Measurements from ENCODE around the gene PXMP2. TPM values are rescaled to one million over a fixed set of nuclear protein-coding genes. Genes with fewer than 3 reads are reported as not detected.

PXMP2 gene
- total RNA-seq, 1 donor from 2014 or later: 9.0 TPM

DNA sequence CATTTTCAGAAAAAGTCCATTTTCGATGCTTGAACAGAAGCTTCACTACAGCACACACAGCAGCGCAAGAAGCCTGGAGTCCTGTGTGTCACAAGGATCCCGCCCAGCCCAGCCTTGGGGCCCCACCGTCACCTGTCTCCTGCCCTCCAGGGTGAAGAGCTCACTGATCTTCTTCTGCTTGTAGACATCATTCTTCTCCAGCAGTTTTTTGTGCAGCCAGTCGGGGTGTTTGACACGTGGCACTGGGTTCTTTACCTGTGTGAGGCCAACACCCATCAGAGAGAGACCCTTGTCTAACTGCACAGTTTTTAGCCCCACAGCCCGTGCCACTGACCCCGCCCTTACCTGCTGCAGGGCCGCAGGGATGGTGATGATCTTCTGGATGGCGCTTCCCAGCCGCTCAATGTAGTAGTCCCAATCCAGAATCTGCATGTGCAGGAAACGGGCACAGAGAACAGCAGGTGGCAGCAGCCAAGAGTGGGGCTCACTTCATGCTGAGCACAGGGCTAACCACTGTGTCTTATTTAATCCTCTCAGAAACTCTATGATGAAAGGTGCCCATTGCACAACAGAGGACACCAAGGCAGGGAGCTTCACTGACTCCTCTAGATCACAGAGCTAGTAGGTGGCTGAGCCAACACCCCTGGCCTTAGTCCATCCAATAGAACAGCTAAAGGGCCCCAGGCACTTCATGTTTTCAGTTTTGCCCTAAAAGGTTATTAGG, 30.2 kb upstream of the PXMP2 start:
- Mint-ChIP-seq H3K4me1 (ENCODE audit: low read depth, unreplicated experiment) (peaks cover 4% of the 10 kb centered on the region), H3K9me3 (ENCODE audit: unreplicated experiment) (no peaks in the 10 kb centered on the region), H3K4me3 (ENCODE audit: unreplicated experiment) (no peak overlapping the region), H3K27me3 (ENCODE audit: low read depth, unreplicated experiment) (peaks cover 3% of the 10 kb centered on the region), H3K27ac (ENCODE audit: unreplicated experiment) (no peak overlapping the region), H3K36me3 (ENCODE audit: low read depth, unreplicated experiment) (peaks cover 21% of the 10 kb centered on the region)
- DNase-seq (ENCODE audit: low read depth) (no peak), FAIRE-seq (no peak)
- H3K79me2 ChIP-seq (ENCODE audit: insufficient read depth, low read length): no peaks in the 10 kb centered on the region
- H4K20me1 ChIP-seq (ENCODE audit: insufficient read depth, low read length): no peaks in the 10 kb centered on the region
- no peaks in the 10 kb centered on the region for H3K4me1 ChIP-seq (ENCODE audit: insufficient read depth, low read length)
- H3K27me3 ChIP-seq (ENCODE audit: insufficient read depth, low read length): no peaks in the 10 kb centered on the region
- H3K36me3 ChIP-seq (ENCODE audit: insufficient read depth, low read length): peaks cover 19% of the 10 kb centered on the region
- H2AFZ ChIP-seq (ENCODE audit: low read depth, low read length): no peak overlapping the region
- H3K9ac ChIP-seq (ENCODE audit: low read length): no peak overlapping the region
- no peaks in the 10 kb centered on the region for H3K9me3 ChIP-seq (ENCODE audit: insufficient read depth, low read depth, low read length)
- H3K4me2 ChIP-seq (ENCODE audit: low read length): no peak overlapping the region
- TF ChIP-seq, protein P1, sequence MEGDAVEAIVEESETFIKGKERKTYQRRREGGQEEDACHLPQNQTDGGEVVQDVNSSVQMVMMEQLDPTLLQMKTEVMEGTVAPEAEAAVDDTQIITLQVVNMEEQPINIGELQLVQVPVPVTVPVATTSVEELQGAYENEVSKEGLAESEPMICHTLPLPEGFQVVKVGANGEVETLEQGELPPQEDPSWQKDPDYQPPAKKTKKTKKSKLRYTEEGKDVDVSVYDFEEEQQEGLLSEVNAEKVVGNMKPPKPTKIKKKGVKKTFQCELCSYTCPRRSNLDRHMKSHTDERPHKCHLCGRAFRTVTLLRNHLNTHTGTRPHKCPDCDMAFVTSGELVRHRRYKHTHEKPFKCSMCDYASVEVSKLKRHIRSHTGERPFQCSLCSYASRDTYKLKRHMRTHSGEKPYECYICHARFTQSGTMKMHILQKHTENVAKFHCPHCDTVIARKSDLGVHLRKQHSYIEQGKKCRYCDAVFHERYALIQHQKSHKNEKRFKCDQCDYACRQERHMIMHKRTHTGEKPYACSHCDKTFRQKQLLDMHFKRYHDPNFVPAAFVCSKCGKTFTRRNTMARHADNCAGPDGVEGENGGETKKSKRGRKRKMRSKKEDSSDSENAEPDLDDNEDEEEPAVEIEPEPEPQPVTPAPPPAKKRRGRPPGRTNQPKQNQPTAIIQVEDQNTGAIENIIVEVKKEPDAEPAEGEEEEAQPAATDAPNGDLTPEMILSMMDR (IDR thresholded peaks at IDR 0.05; ENCODE audit: insufficient read depth, low read depth, low read length): no peak
- TF ChIP-seq EZH2 (IDR thresholded peaks at IDR 0.05; ENCODE audit: insufficient read depth, low read length): no peak
- H3K4me3 ChIP-seq (ENCODE audit: insufficient read depth, low read depth, low read length): no peak overlapping the region
- H3K27ac ChIP-seq (ENCODE audit: low read depth, low read length): no peak overlapping the region

DNA sequence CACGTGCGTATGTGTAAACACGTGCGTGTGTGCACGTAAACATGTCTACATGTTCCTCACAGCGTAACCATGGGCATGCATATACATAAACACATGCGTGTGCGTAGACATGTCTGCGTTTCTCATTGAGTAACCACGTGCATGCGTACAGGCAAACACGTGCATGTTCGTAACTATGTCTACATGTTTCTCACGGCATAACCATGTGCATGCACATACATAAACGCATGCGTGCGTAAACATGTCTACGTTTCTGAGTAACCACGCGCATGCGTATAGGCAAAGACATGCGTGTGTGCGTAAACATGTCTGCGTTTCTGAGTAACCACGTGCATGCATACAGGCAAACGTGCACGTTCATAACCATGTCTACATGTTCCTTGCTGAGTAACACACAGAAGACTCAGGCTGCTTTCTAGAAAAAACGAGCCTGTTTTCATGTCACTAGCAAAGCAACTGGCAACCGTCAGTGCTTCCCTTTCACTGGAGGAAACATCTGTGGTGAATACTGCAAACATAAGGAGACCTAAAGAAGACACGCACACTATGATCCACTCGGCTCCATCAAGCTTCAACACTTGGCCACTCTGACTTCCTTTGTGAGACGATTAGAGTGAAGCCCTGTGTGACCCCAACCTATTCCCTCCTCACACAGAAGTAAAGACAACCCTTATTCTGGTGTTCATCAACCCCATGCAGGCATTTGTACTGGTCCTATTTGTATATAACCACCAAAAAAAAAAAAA, 29.1 kb upstream of the PXMP2 start:
- H3K4me1 Mint-ChIP-seq (ENCODE audit: low read depth, unreplicated experiment): peaks cover 4% of the 10 kb centered on the region
- Histone ChIP-seq H3K9ac (ENCODE audit: low read length) (no peak overlapping the region), H3K27ac (ENCODE audit: low read depth, low read length) (no peak overlapping the region), H3K9me3 (ENCODE audit: insufficient read depth, low read depth, low read length) (no peaks in the 10 kb centered on the region), H3K27me3 (ENCODE audit: insufficient read depth, low read length) (no peaks in the 10 kb centered on the region), H3K4me3 (ENCODE audit: insufficient read depth, low read depth, low read length) (no peak overlapping the region), H3K4me2 (ENCODE audit: low read length) (no peak overlapping the region), H4K20me1 (ENCODE audit: insufficient read depth, low read length) (no peaks in the 10 kb centered on the region), H2AFZ (ENCODE audit: low read depth, low read length) (no peak overlapping the region), H3K36me3 (ENCODE audit: insufficient read depth, low read length) (peaks cover 24% of the 10 kb centered on the region), H3K79me2 (ENCODE audit: insufficient read depth, low read length) (no peaks in the 10 kb centered on the region), H3K4me1 (ENCODE audit: insufficient read depth, low read length) (no peaks in the 10 kb centered on the region)
- no peaks in the 10 kb centered on the region for H3K9me3 Mint-ChIP-seq (ENCODE audit: unreplicated experiment)
- H3K36me3 Mint-ChIP-seq (ENCODE audit: low read depth, unreplicated experiment): peaks cover 24% of the 10 kb centered on the region
- no peak overlapping the region for H3K4me3 Mint-ChIP-seq (ENCODE audit: unreplicated experiment)
- H3K27ac Mint-ChIP-seq (ENCODE audit: unreplicated experiment): no peak overlapping the region
- FAIRE-seq (no peak), DNase-seq (ENCODE audit: low read depth) (no peak)
- no peak for TF ChIP-seq EZH2 (IDR thresholded peaks at IDR 0.05; ENCODE audit: insufficient read depth, low read length)
- TF ChIP-seq, protein P1 (IDR thresholded peaks at IDR 0.05; ENCODE audit: insufficient read depth, low read depth, low read length): no peak
- peaks cover 3% of the 10 kb centered on the region for H3K27me3 Mint-ChIP-seq (ENCODE audit: low read depth, unreplicated experiment)

Data from astrocyte (in vitro differentiated cells and primary cell).